Left lung (tissue), 8 donors: ENCODE measurements around the gene NR6A1. TPM values are rescaled to one million over a fixed set of nuclear protein-coding genes. Genes with fewer than 3 reads are reported as not detected.

Source experiments
- microRNA-seq, 2 donors: library from miRNA; unstranded; fragments of <30 nt; microRNA quantifications; one replicate each; pipeline ENCODE4, GENCODE V29; 2019
- polyA plus RNA-seq, 6 donors: library from polyadenylated mRNA; unstranded; fragments of 120-200 nt; gene quantifications; one replicate each; pipeline ENCODE4 v1.2.1, GENCODE V29; 2013; ENCODE audit not compliant: insufficient read length in 6 of 6
- total RNA-seq, 2 donors: library from RNA; stranded (reverse); fragmentation: NEBNext Ultra II Directional; extraction: Animal tissue kit (Norgen Biotek cat#: 25700); gene quantifications; one replicate each; pipeline ENCODE4 v1.2.1, GENCODE V29; 2021
- donor health status: DM: no; HTN: yes; CAD: no.
- donor health status: DM: no; HTN: no; CAD: no.

Gene NR6A1
- total and polyA plus RNA-seq, 8 donors = 1.2 to 4.1 (median 1.7) TPM

Small RNAs within 50 kb of the gene (microRNA-seq; reads per million reads assigned to microRNA genes)
- 199 to 474 reads per million in 2 donors for gene MIR181A2
- 363 to 677 reads per million in 2 donors for gene MIR181B2

Other genes with a start within 250 kb of the NR6A1 start
- 10 to 100 TPM; 10.5 to 10.8 TPM for gene OLFML2A, start 5.8 kb upstream of the NR6A1 start, total RNA-seq
- gene OLFML2A, start 5.8 kb upstream of the NR6A1 start, polyA plus RNA-seq = 10 to 100 TPM; 39.4 to 67.4 (median 44.7) TPM
- 1 to 10 TPM in 1 of 2 donors, not detected in 1; 3.6 TPM for gene WDR38, start 82.1 kb upstream of the NR6A1 start, total RNA-seq
- 1 to 10 TPM; 1.3 to 8.3 (median 4.1) TPM for gene WDR38, start 82.1 kb upstream of the NR6A1 start, polyA plus RNA-seq
- gene RPL35, start 90.6 kb upstream of the NR6A1 start, total RNA-seq = 1,000 to 10,000 TPM in 1 of 2 donors, 100 to 1,000 TPM in 1; 986 to 1,164 TPM
- 1,000 to 10,000 TPM in 3 of 6 donors, 100 to 1,000 TPM in 3; 857 to 1,298 (median 976) TPM for gene RPL35, start 90.6 kb upstream of the NR6A1 start, polyA plus RNA-seq
- 10 to 100 TPM; 51.5 to 53.6 TPM for gene ARPC5L, start 90.8 kb upstream of the NR6A1 start, total RNA-seq
- 10 to 100 TPM; 30.8 to 41.5 (median 35.9) TPM for gene ARPC5L, start 90.8 kb upstream of the NR6A1 start, polyA plus RNA-seq
- gene GOLGA1, start 169.8 kb upstream of the NR6A1 start, total RNA-seq = 10 to 100 TPM; 15.4 to 18.9 TPM
- gene GOLGA1, start 169.8 kb upstream of the NR6A1 start, polyA plus RNA-seq = 10 to 100 TPM; 18.1 to 20.2 (median 18.9) TPM